A673 (cell line): ENCODE measurements around the gene ARMH1. TPM values are rescaled to one million over a fixed set of nuclear protein-coding genes. Genes with fewer than 3 reads are reported as not detected.

Experiments used
- BruUV-seq: library from RNA; stranded (reverse); fragments of 400-500 nt; replicated peaks from 2 replicates; lab custom pipeline; 2021; lab: Mats Ljungman, UMichigan
- CTCF ChIA-PET: fragments of 300-600 bp; sonication (Branson Sonifier 250); formaldehyde crosslinking; loops from one replicate; lab custom pipeline; 2022; ENCODE audit warnings: antibody characterized with exemption; lab: Charles Lee
- POLR2A ChIA-PET: fragments of 300-600 bp; sonication (Branson Sonifier 250); formaldehyde crosslinking; loops from one replicate; lab custom pipeline; 2022; ENCODE audit warnings: antibody characterized with exemption; ENCODE audit not compliant: low non-redundant PET; lab: Charles Lee
- DNase-seq: peaks from one replicate; pipeline ENCODE4 v3.0.0-alpha.2; 2015; ENCODE audit warnings: low spot score
- H3K27ac ChIP-seq: fragments of 200-600 bp; sonication (generic); 2 replicates; pipeline ENCODE4 v1.5.1; 2016; ENCODE audit warnings: mixed run types, low read depth, mild to moderate bottlenecking, mixed read lengths, antibody characterized with exemption, low read length; ENCODE audit not compliant: poor library complexity, severe bottlenecking
- H3K27me3 ChIP-seq: fragments of 200-600 bp; sonication (generic); replicated peaks from 2 replicates; pipeline ENCODE4 v1.6.1; 2017; ENCODE audit warnings: mixed run types, low read depth, mild to moderate bottlenecking, mixed read lengths, antibody characterized with exemption, low read length; ENCODE audit not compliant: insufficient read depth, poor library complexity
- H3K36me3 ChIP-seq: fragments of 200-600 bp; sonication (generic); 2 replicates; pipeline ENCODE4 v1.6.1; 2016; ENCODE audit warnings: mixed run types, mild to moderate bottlenecking, mixed read lengths, antibody characterized with exemption, low read length; ENCODE audit not compliant: insufficient read depth, poor library complexity, severe bottlenecking
- H3K4me1 ChIP-seq: fragments of 200-600 bp; sonication (generic); 2 replicates; pipeline ENCODE4 v1.6.1; 2017; ENCODE audit warnings: mixed run types, mild to moderate bottlenecking, mixed read lengths, antibody characterized with exemption, low read length; ENCODE audit not compliant: insufficient read depth, poor library complexity, severe bottlenecking
- H3K4me3 ChIP-seq: fragments of 200-600 bp; sonication (generic); 2 replicates; pipeline ENCODE4 v1.5.1; 2016; ENCODE audit warnings: low read depth, mixed run types, mild to moderate bottlenecking, mixed read lengths, low read length; ENCODE audit not compliant: poor library complexity, severe bottlenecking
- H3K9me3 ChIP-seq: fragments of 200-600 bp; sonication (generic); 2 replicates; pipeline ENCODE4 v1.6.1; 2016; ENCODE audit warnings: mixed run types, low read depth, mild to moderate bottlenecking, mixed read lengths, antibody characterized with exemption, low read length; ENCODE audit not compliant: poor library complexity, severe bottlenecking
- EZH2 ChIP-seq: fragments of 200-600 bp; sonication (generic); IDR thresholded peaks from 2 replicates; pipeline ENCODE4 v1.6.1; 2017; ENCODE audit warnings: borderline replicate concordance, low read depth, mild to moderate bottlenecking, mixed read lengths, antibody characterized with exemption, low read length; ENCODE audit not compliant: poor library complexity, severe bottlenecking
- intact Hi-C: fragments of 100-400 bp; cut with micrococcal nuclease; formaldehyde crosslinking; loops from one replicate; pipeline ENCODE4 v1.10.0; 2022; ENCODE audit not compliant: unreplicated experiment
- total RNA-seq: library from RNA; stranded (reverse); gene quantifications from 2 replicates; pipeline ENCODE4 v1.2.3, GENCODE V29; 2021
- TF ChIP-seq, protein P1 (sequence below): fragments of 300-800, 200-600 bp; sonication (generic); conservative IDR thresholded peaks from 2 replicates; pipeline ENCODE4 v1.5.1; 2017; ENCODE audit warnings: low read depth, mild to moderate bottlenecking, antibody characterized with exemption, low read length, moderate library complexity, mixed read lengths

ARMH1 gene
- total RNA-seq, 1 experiment from 2014 or later: 0.26 TPM

DNA sequence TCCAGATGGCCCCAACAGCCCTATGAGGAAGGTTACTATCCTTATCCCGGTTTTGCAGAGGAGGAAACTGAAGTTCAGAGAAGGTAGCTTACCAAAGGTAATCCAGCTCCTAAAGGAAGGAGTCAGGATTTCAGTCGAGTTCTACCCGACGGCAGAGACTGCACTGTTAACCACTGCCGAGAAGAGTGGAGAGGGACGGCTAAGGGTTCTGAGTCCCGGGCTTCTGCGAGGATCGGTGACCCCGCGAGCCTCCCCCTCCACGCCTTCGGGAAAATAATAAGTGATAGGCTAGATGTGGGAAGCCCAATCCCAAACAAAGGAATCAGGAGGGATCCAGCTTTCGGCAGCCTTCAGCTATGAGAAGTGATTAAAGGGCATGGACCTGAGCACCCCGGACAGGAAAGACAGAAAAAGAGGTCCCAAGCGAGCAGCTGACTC lies 820 bp upstream of the ARMH1 start:
- H3K9me3 ChIP-seq: no peaks in the 10 kb centered on the region
- ChIA-PET POLR2A (interaction anchor here (0.5 to 1.0 kb wide), 3 partner anchors 48 to 69 kb away, joined by 4 to 7 read pairs (median 6); no protein-coding TSS in a partner anchor), CTCF (interaction anchor here (1.0 kb wide), 1 partner anchor 15 kb away, joined by 3 read pairs; no protein-coding TSS in a partner anchor)
- DNase-seq: no peak
- H3K27ac ChIP-seq: peak overlapping the region; percentile 77
- peaks cover 5% of the 10 kb centered on the region for H3K4me1 ChIP-seq
- TF ChIP-seq, protein P1, sequence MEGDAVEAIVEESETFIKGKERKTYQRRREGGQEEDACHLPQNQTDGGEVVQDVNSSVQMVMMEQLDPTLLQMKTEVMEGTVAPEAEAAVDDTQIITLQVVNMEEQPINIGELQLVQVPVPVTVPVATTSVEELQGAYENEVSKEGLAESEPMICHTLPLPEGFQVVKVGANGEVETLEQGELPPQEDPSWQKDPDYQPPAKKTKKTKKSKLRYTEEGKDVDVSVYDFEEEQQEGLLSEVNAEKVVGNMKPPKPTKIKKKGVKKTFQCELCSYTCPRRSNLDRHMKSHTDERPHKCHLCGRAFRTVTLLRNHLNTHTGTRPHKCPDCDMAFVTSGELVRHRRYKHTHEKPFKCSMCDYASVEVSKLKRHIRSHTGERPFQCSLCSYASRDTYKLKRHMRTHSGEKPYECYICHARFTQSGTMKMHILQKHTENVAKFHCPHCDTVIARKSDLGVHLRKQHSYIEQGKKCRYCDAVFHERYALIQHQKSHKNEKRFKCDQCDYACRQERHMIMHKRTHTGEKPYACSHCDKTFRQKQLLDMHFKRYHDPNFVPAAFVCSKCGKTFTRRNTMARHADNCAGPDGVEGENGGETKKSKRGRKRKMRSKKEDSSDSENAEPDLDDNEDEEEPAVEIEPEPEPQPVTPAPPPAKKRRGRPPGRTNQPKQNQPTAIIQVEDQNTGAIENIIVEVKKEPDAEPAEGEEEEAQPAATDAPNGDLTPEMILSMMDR: no peak
- no peak for TF ChIP-seq EZH2
- no peaks in the 10 kb centered on the region for H3K27me3 ChIP-seq
- no peaks in the 10 kb centered on the region for H3K36me3 ChIP-seq
- no TSS peak for BruUV-seq
- intact Hi-C loops: no loop called here
- peak overlapping the region; percentile 62 for H3K4me3 ChIP-seq

DNA sequence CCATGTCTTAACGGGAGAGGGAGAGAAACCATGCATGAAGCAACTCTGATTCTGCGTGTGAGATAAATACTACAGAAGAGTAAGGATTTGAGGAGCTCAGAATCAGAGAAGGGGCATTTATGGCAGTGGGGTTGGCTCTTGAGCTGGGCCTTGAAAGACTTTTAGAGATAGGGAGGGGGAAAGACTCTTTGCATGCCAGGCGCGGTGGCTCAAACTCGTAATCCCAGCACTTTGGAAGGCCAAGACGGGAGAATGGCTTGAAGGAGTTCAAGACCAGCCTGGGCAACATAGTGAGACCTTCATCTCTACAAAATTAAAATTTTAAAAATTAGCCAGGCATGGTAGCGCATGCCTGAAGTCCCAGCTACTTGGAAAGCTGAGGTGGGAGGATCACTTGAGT lies 672 bp downstream of the ARMH1 start:
- intact Hi-C loops: no loop called here
- TF ChIP-seq, protein P1: no peak
- no peak for TF ChIP-seq EZH2
- DNase-seq: no peak
- CTCF ChIA-PET: no interaction called here
- Histone ChIP-seq H3K9me3 (no peaks in the 10 kb centered on the region), H3K27ac (no peak overlapping the region), H3K4me1 (peaks cover 5% of the 10 kb centered on the region), H3K4me3 (peak overlapping the region; percentile 62), H3K27me3 (no peaks in the 10 kb centered on the region), H3K36me3 (no peaks in the 10 kb centered on the region)
- BruUV-seq: no TSS peak
- POLR2A ChIA-PET: no interaction called here

DNA sequence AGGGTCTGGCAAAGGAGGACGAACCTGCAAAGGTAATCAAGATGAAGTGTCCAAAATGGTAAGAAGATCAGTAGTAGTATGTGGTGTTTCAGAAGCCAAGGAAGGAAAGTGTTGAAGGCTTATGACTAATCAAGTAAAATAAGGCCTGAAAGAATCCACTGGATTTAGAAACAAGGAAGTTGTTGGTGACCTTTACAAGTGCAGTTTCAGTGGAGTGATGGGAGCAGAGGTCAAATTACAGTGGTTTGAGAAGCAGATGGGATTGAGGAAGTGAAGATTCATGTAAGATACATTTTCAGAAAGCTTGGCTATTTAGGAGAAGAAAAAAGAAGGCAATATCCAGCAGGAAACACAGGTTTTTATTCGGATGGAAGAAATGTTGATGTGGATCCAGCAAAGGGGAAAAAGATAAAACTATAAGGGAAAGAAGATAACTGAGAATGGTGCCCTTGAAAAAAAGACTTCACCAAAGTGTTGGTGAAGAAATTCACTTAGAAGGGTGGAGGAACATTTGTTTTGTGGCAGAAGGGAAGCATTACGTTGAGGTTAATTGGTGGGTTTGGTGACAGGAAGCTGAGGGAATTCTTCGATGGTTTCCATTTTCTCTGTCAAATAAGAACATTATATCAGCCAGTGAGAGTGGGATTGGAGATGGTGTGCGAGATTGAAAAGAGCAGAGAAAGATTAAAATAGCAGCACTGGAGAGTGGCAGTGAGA lies 2.1 kb downstream of the ARMH1 start:
- POLR2A ChIA-PET: no interaction called here
- H3K27ac ChIP-seq: no peak overlapping the region
- BruUV-seq: no TSS peak
- intact Hi-C loops: no loop called here
- no peaks in the 10 kb centered on the region for H3K9me3 ChIP-seq
- CTCF ChIA-PET: no interaction called here
- no peaks in the 10 kb centered on the region for H3K27me3 ChIP-seq
- no peaks in the 10 kb centered on the region for H3K36me3 ChIP-seq
- H3K4me1 ChIP-seq: peaks cover 5% of the 10 kb centered on the region
- no peak overlapping the region for H3K4me3 ChIP-seq
- TF ChIP-seq EZH2: no peak
- TF ChIP-seq, protein P1: no peak
- no peak for DNase-seq
